Natural killer cell (primary cell): ENCODE data around the gene ABCA4. TPM values are rescaled to one million over a fixed set of nuclear protein-coding genes. Genes with fewer than 3 reads are reported as not detected.

Experiments
- ATAC-seq, 3 donors: fragments of 150-1000 bp in 2 of 3; fragments of 200-7000 bp in 1 of 3; cut with Tn5 transposase; 1 replicate in 1 of 3; 2 replicates in 2 of 3; pipeline ENCODE4 v1.10.0; 2021; ENCODE audit warnings: mild to moderate bottlenecking in 2 of 3, moderate library complexity in 2 of 3
- DNase-seq, 2 donors: peaks; one replicate each; pipeline versions ENCODE4 v3.0.0 to v3.0.0-alpha.2; 2013 to 2021; ENCODE audit warnings: mixed read lengths in 1 of 2
- H3K27ac ChIP-seq: one replicate; pipeline ENCODE4 v1.5.1; 2013; ENCODE audit warnings: mild to moderate bottlenecking, low read length
- H3K27me3 ChIP-seq: one replicate; pipeline ENCODE4 v1.6.1; 2013; ENCODE audit warnings: low read length; ENCODE audit not compliant: control insufficient read depth, insufficient read depth
- H3K36me3 ChIP-seq: one replicate; pipeline ENCODE4 v1.6.1; 2013; ENCODE audit warnings: low read length; ENCODE audit not compliant: control insufficient read depth, insufficient read depth
- H3K4me1 ChIP-seq: one replicate; pipeline ENCODE4 v1.6.1; 2013; ENCODE audit warnings: low read length; ENCODE audit not compliant: control insufficient read depth, insufficient read depth
- H3K4me3 ChIP-seq: one replicate; pipeline ENCODE4 v1.5.1; 2013; ENCODE audit warnings: low read length
- H3K9me3 ChIP-seq: one replicate; pipeline ENCODE4 v1.6.1; 2013; ENCODE audit warnings: low read length; ENCODE audit not compliant: control insufficient read depth, insufficient read depth
- H3K27ac Mint-ChIP-seq, 2 donors: one replicate each; pipeline ENCODE4 v1.8.0; 2022; ENCODE audit warnings: mild to moderate bottlenecking in 2 of 2, mixed read lengths in 2 of 2, moderate library complexity in 1 of 2
- H3K27me3 Mint-ChIP-seq, 2 donors: one replicate each; pipeline ENCODE4 v1.8.0; 2022; ENCODE audit warnings: low read depth in 2 of 2, mixed read lengths in 2 of 2
- H3K36me3 Mint-ChIP-seq: one replicate; pipeline ENCODE4 v1.8.0; 2022; ENCODE audit warnings: mixed read lengths
- H3K4me1 Mint-ChIP-seq, 2 donors: one replicate each; pipeline ENCODE4 v1.8.0; 2022; ENCODE audit warnings: mixed read lengths in 2 of 2
- H3K4me3 Mint-ChIP-seq: one replicate; pipeline ENCODE4 v1.8.0; 2022; ENCODE audit warnings: mild to moderate bottlenecking, moderate library complexity, mixed read lengths
- H3K9me3 Mint-ChIP-seq, 2 donors: one replicate each; pipeline ENCODE4 v1.8.0; 2022; ENCODE audit warnings: mixed read lengths in 2 of 2
- CTCF ChIP-seq: fragments of 200-600 bp; IDR thresholded peaks from one replicate; pipeline ENCODE4 v1.8.0; 2022; ENCODE audit warnings: antibody characterized with exemption
- WGBS: methylation state at CpG from one replicate; pipeline ENCODE4 v1.1.7; 2013; ENCODE audit warnings: missing lambda C conversion rate; ENCODE audit not compliant: insufficient coverage; 5-methylcytosine and 5-hydroxymethylcytosine counted together
- intact Hi-C: fragments of 100-400 bp; cut with micrococcal nuclease; formaldehyde crosslinking; loops from one replicate; pipeline ENCODE4 v1.14.2; 2022
- total RNA-seq, 4 donors: library from RNA; stranded (reverse); fragments of 120-200 nt in 1 of 4; gene quantifications; one replicate each; pipeline versions ENCODE4 v1.2.3 to v1.2.4, GENCODE V29; 2013 to 2022

The ABCA4 gene
- total RNA-seq, 3 donors from 2014 or later (not counting 1 experiment from before 2014, with no cell fraction given): 0.48 TPM; not detected in 2

GRCh38 chr1:94105957-94106529 is 14.9 kb downstream of the ABCA4 start:
- no peaks in the 10 kb centered on the region for H3K36me3 Mint-ChIP-seq
- peaks cover 5 to 7% of the 10 kb centered on the region in 2 donors for H3K4me1 Mint-ChIP-seq
- peaks cover 6% of the 10 kb centered on the region for H3K4me1 ChIP-seq
- no peak overlapping the region for H3K4me3 ChIP-seq
- ATAC-seq: no peak
- peaks cover 40 to 60% of the 10 kb centered on the region in 2 donors for H3K27me3 Mint-ChIP-seq
- no peak for DNase-seq
- no peaks in the 10 kb centered on the region for H3K9me3 ChIP-seq
- H3K27ac Mint-ChIP-seq: no peak overlapping the region
- no peak overlapping the region for H3K27ac ChIP-seq
- no peaks in the 10 kb centered on the region for H3K36me3 ChIP-seq
- WGBS: 36% methylated on average over 6 of the region's 9 CpGs
- H3K9me3 Mint-ChIP-seq: no peaks in the 10 kb centered on the region
- H3K4me3 Mint-ChIP-seq: no peak overlapping the region
- TF ChIP-seq CTCF: no peak
- intact Hi-C loops: no loop called here
- peaks cover 4% of the 10 kb centered on the region for H3K27me3 ChIP-seq

GRCh38 chr1:94105581-94105952 is 15.4 kb downstream of the ABCA4 start:
- Histone ChIP-seq H3K9me3 (no peaks in the 10 kb centered on the region), H3K4me3 (no peak overlapping the region), H3K27ac (no peak overlapping the region), H3K36me3 (no peaks in the 10 kb centered on the region), H3K27me3 (peaks cover 4% of the 10 kb centered on the region), H3K4me1 (peaks cover 6% of the 10 kb centered on the region)
- H3K4me1 Mint-ChIP-seq: peaks cover 5 to 7% of the 10 kb centered on the region in 2 donors
- no peak overlapping the region for H3K4me3 Mint-ChIP-seq
- no peak for TF ChIP-seq CTCF
- DNase-seq: no peak
- no peak for ATAC-seq
- no peaks in the 10 kb centered on the region for H3K36me3 Mint-ChIP-seq
- intact Hi-C loops: no loop called here
- H3K27ac Mint-ChIP-seq: no peak overlapping the region
- 47% methylated on average over 7 of the region's 7 CpGs for WGBS
- peaks cover 40 to 55% of the 10 kb centered on the region in 2 donors for H3K27me3 Mint-ChIP-seq
- H3K9me3 Mint-ChIP-seq: no peaks in the 10 kb centered on the region

- no peak for DNase-seq
- ATAC-seq: no peak
- H3K4me3 Mint-ChIP-seq: no peak overlapping the region
- H3K4me1 ChIP-seq: peaks cover 6% of the 10 kb centered on the region
- H3K27me3 ChIP-seq: peaks cover 4% of the 10 kb centered on the region
- no peaks in the 10 kb centered on the region for H3K9me3 ChIP-seq
- no peak overlapping the region for H3K27ac ChIP-seq
- no peaks in the 10 kb centered on the region for H3K36me3 Mint-ChIP-seq
- no peak overlapping the region for H3K27ac Mint-ChIP-seq
- intact Hi-C loops: no loop called here
- no peak for TF ChIP-seq CTCF
- H3K9me3 Mint-ChIP-seq: no peaks in the 10 kb centered on the region
- H3K4me1 Mint-ChIP-seq: peaks cover 5 to 7% of the 10 kb centered on the region in 2 donors
- H3K27me3 Mint-ChIP-seq: peaks cover 41 to 52% of the 10 kb centered on the region in 2 donors
- H3K36me3 ChIP-seq: no peaks in the 10 kb centered on the region
- WGBS: 74% methylated on average over 9 of the region's 10 CpGs
- H3K4me3 ChIP-seq: no peak overlapping the region
Measured at GRCh38 chr1:94104776-94105580, 16.0 kb downstream of the ABCA4 start.
